Ovary (tissue), 3 donors: ENCODE measurements around the gene STEAP1B.

Experiments used
- CTCF ChIP-seq, 3 donors: fragments of 450-650 bp in 2 of 3; fragments of 200-600 bp in 1 of 3; IDR thresholded peaks; one replicate each; pipeline versions ENCODE4 v1.5.1 to v1.8.0; 2016 to 2022; ENCODE audit warnings: antibody characterized with exemption in 3 of 3, mild to moderate bottlenecking in 1 of 3
- EP300 ChIP-seq: sonication (generic); formaldehyde crosslinking; IDR thresholded peaks from one replicate; pipeline ENCODE4 v1.6.1; 2017; ENCODE audit warnings: antibody characterized with exemption
- donor health status: DM: no; HTN: no; CAD: no.

- TF ChIP-seq CTCF (IDR thresholded peaks at IDR 0.05): no peak
- TF ChIP-seq EP300: no peak
Observed at GRCh38 chr7:22414424-22414823, 85.6 kb downstream of the STEAP1B start.
